RPMI7951 (cell line): ENCODE results near the gene MND1. TPM values are rescaled to one million over a fixed set of nuclear protein-coding genes. Genes with fewer than 3 reads are reported as not detected.
"Not testable (repeated sequence)": the region's sequence is repeated elsewhere in the genome, so short reads cannot be mapped to it uniquely, and the experiment has no call there.

ENCODE experiments used
- DNase-seq: peaks from one replicate; pipeline ENCODE4 v3.0.0-alpha.2; 2012; ENCODE audit warnings: low read depth
- total RNA-seq: library from RNA; depleted of rRNA; stranded (reverse); fragments of >200 nt; shearing (Covaris generic); gene quantifications from 2 replicates; pipeline ENCODE4 v1.2.3, GENCODE V29; 2014

MND1 gene
- total RNA-seq, 1 experiment from 2014 or later, result 27.2 TPM

DNA sequence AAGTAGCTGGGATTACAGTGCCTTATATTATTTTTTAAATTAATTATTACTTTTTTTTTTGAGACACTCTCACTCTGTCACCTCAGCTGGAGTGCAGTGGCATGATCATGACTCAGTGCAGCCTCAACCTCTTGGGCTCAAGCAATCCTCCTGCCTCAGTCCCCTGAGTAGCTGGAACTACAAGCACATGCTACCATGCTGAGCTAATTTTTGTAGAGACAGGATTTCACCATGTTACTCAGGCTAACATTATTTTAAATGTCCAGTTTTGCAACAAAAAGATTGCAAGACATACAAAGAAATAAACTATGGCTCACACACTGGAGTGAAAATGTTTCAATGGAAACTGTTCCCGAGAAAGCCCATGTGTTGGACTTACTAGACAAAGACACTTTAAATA is 59.2 kb downstream of the MND1 start:
- no peak for DNase-seq

DNA sequence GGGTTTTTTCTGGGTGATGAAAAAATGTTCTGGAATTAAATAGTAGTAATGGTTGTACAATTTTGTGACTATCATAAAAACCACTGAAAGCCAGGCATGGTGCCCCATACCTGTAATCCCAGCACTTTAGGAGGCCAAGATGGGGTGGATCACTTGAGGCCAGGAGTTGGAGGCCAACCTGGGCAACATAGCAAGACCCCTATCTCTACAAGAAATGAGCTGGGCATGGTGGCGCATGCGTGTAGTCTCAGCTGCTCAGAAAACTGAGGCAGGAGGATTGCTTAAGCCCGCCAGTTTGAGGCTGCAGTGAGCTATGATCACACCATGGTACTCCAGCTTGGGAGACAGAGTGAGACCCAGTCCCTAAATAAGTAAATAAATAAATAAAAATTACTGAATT is 63.4 kb downstream of the MND1 start:
- DNase-seq, result no peak

DNA sequence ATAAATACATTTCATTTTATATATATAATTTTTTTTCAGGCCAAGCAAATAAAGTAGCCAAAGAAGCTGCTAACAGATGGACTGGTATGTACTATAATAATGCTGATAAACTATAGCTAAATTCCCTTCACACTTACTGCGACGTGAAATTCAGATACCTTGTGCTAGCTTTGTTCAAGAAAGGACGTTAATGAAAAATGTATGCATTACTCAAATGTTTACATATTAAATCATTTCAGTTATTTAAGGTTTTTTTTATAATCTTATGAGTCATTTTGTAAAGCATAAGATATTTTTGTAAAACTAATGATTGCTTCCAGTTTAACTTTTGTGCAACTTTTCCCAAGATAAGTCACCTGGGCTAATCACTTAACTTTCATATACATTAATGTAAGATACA is 64.4 kb downstream of the MND1 start:
- DNase-seq, result no peak

DNA sequence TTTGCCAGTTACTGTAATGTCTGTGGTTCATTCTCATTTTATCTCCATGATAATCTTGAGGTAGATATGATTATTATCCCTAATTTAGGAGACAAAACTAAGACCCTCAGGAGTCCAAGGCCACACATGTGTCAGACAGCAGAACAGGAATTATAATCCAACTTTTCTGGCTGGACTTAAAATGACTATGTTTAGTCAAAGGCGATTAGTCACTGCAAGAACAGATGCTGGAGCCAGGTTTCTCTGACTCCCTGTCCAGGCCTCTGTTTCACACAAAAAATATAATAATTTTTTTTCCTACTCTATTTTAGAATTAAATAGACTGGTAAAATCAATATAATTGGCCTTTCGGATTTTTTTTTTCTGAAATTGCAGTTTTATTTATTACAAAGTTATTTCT is 64.9 kb downstream of the MND1 start:
- DNase-seq, result peak; percentile 55

DNA sequence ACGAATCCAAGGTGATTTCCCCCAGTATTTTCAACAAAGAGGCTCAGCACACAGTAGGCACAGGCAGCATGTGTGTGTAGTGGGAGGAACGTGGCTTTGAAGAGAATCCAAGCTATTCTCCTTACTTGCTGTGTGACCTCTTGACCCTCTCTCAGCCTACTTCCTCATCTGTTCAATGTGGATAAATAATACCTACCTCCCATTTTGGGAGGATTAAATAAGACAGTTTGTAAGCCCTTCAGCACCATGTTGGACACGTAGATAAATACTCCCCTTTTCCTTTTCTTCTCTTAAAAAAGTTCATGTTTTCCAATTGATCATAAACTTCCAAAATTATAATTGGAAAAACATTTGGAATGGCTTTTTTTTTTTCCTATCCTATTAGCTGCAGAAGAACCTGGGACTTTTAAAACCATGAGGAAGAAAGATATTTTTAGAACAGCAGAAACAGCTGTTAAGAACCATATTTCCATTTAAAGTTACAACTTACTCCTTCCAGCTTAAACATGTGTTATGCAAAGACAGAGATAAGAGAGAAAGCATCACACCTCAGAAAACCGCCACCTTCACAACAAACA is 65.5 kb downstream of the MND1 start:
- DNase-seq, result no peak

DNA sequence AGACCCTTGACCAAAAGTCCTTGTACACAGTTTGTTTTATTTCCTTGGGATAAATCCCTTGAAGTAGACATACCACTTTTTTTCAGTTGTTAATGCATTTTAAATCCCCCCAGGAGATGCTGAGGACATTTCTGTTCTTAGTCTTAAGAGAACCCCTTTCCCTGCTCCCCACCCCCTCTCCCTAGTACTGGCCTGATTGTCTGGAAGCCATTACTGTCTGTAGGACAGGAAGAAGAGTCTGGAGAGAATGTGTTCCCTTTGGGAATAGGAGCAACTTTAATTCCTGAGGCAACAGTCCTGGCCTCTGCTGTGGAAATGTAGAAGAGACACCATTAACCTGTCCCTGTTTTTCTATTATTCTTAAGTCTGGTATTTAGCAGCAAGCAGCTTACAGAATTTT is 69.4 kb downstream of the MND1 start:
- no peak for DNase-seq

DNA sequence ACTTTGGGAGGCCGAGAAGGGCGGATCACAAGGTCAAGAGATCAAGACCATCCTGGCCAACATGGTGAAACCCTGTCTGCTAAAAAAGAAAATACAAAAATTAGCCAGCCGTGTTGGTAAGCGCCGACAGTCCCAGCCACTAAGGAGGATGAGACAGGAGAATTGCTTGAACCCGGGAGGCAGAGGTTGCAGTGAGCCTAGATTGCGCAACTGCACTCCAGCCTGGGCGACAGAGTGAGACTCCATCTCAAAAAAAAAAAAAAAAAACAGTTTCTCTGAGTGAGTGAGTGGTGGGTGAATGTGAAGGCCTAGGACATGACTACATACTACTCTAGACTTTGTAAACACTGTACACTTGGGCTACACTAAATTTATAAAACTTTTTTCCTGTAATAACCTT is 72.0 kb downstream of the MND1 start:
- not testable (repeated sequence) for DNase-seq

DNA sequence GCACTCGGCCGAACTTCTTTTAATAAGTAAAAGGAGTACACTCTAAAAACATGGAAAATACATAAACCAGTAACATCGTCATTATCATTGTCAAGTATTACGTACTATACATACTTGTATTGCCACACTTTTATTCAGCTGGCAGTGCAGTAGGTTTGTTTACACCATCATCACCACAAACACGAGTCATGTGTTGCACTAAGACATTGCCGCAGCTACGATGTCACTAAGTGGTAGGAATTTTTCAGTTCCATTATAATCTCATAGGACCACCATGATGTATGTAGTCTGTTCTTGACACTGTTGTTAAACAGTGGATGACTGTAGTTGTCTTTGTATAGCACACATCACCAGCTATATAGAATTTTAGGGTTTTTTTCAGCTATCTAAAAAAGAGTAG is 73.6 kb downstream of the MND1 start:
- DNase-seq, result peak; percentile 45

DNA sequence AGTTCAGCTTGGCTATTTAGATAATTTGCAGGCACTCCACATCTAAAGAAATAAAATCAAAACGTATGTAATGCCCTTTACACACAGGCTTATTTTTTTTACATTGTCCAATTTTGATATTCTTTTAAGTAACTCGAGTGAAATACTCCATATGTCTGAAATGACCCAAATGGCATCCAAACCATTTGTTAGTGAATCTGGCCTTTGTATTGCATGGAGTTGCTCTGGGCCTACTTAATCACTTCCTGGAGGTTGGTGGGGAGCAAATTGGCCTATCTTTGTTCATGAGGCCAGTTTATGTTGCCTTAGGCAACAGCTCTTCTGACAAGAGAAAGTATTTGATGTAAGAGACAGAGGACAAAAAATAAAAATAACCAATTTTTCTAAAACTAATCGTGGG is 74.1 kb downstream of the MND1 start:
- DNase-seq, result peak; percentile 83

DNA sequence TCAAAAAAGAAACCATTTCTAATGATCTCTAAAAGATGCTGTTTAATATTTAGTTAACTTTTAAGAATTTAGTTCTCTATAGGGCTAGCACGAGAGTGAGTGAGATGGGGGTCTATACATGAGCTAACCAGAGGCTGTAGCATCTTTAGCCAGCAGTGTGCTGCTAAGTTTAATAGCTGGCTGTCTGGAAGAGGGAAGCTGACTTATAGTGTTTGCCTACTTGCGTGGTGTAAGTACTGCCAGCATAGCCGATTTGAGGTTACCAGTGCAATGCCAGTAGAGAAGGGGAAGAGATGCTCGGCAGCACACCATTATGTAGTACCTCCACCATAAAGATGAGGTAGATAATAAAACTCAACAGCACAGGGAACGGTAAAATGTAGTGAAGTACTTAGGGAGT is 74.5 kb downstream of the MND1 start:
- no peak for DNase-seq

DNA sequence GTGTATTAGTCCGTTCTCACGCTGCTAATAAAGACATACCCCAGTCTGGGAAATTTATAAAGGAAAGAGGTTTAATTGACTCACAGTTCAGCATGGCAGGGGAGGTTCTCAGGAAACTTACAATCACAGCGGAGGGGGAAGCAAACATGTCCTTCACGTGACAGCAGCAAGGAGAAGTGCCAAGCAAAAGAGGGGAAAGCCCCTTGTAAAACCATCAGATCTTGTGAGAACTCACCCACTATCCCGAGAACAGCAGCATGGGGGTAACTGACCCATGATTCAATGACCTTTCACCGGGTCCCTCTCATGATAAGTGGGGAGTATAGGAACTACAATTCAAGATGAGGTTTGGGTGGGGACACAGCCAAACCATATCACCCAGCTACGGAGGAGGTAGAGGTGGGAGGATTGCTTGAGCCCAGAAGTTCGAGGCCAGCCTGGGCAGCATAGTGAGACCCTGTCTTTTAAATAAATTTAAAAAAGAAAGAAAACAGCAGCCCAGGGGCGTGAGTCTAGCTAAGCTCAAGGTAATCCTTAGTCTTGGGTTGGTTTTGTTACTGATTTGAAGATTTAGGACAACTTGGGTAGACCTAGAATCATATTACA is 75.3 kb downstream of the MND1 start:
- DNase-seq, result peak; percentile 28

DNA sequence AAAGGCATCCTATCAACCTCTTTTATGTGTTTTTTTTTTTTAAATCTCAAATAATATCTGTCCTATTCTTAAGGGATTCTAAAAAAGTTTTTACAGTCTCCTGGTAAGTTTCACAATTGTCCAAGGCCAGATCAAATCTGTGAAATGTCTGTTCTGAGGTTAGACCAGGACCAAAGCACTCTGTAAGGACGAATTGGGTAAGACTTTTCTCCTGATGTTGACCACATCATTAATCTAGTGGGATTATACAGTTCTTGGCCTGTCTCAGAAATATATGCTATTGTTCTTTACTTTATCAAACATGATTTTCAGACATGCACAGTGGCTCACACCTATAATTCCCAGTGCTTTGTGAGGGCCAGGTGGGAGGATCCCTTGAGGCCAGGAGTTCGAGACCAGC is 75.9 kb downstream of the MND1 start:
- no peak for DNase-seq

DNA sequence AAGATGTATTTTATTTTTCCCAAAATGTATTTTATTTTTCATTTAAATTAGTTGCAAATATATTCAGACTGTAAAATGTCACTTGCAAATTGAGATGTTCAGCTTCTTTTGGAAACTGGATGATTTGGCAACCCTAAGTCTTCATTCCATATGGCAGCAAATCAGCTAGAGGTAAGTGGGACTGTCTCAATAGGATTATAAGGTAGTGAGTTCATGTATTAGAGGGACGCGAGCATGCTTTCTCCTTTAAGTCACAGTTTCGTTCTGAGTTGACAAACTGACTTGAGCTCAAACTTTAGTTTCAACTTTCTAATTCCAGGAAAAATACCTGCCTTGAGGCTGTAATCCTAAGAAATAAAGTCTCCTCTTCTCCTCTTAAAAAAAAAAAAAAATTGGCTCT is 77.5 kb downstream of the MND1 start:
- no peak for DNase-seq

DNA sequence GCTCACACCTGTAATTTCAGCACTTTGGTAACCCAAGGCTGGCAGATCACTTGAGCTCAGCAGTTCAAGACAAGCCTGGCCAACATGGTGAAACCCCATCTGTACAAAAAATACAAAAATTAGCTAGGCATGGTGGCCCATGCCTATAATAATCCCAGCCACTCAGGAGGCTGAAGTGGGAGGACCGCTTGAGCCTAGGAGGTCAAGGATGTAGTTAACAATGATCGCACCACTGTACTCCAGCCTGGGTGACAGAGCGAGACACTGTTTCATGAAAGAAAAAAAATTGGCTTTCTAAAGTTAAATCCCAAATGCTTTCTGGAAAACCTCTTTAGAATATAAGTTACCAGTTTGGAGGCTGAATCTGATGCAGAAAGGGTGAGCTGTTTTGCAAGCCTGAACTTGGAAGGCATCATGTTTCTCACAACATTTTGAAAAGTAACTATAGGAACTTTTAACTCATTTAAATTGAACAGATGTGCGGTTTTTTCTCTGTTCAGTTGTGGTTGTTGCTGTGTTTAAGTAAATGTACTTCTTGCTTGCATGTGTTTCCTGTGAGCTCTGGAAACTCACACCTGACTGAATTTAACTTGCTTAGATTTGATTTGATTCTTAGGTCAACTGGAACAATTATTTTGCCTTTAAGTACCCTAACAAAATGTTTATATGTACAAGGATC is 81.9 kb downstream of the MND1 start:
- DNase-seq, result no peak

DNA sequence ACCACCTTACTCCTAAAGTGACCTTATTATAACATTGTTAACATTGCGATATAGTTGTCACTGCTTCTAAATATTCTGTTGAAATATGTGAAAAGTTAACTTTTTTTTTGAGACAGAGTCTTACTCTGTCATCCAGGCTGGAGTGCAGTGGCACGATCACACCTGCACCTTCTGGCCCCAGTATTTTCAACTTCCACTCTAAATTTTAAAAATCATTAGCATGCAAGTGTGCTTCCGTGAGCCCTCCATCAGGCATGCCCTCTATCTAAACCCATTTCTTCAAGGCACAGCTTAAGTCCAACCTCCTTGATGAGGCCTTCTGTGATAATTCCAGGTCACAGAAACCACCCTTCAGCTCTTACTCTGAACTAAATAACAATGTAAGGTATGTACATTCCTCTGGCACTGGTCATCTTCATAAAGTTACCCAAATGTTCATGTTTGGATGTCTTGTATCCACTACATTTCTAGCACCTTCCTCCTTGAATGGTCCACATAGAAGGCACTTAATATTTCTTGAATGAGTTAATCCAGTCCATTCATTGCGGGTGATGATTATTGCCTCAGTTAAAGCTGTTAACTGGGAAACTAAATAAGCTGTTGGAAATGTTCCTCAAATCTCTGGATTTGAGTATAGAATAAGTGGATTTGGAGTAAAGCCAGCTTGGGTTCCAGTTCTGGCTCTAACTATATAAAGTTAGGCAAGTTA is 83.0 kb downstream of the MND1 start:
- no peak for DNase-seq

DNA sequence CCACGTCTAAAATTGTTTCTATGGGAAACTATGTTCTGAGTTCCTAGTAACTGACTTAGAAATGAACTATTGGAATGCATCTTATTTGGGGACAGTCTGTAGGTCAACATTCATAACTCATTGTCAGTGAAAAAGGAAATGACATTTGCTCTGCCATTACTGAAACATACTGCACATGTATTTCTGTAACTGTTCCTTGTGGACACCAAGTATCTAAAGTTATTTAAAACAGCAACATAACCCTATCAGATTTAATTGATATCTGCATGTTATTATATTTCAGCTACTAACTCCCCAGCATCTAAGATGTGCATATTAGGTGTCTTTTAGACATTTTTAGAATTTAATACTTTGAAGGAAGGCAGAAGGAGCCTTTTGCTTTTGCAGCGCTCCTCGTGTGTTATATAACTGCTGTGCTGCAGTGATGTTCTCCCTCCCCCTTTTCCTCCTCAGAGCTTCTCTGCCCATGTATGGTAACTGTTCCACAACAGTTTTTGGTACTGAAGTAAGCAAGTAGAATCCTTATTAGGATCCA is 84.5 kb downstream of the MND1 start:
- DNase-seq, result no peak

DNA sequence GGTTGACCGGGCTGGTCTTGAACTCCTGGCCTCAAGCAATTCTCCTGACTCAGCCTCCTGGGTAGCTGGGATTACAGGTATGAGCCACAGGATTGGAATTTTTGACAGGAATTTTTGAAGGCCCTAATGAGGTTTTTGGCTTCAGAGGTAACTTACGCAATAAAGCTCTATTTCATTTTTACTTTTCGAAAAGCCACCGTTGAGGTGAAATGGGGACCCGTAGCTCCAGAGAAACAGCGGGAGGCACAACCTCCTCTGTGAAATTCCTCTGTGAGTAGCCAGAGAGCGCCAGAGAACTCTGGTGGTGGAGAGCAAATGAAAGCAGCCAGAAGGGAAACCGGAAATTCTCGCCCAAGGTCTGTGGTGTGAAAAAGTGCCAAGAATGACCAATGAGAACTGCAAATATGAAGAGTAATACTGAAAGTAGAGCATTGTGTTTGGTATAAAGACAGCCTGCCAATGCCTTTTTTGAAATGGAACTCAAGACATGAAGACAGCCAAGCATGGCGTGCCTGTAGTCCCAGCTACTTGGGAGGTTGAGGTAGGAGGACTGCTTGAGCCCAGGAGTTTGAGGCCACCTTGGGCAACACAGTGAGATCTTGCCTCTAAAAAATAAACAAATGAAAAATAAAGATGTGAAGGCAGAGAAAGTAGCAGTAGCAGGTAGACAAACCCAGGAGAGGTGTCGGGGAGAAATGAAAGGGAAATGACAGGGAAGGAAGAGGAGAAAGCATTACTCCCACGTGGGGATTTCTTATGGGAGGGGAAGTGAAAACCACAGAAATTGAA is 88.7 kb downstream of the MND1 start:
- DNase-seq, result peak; percentile 92

DNA sequence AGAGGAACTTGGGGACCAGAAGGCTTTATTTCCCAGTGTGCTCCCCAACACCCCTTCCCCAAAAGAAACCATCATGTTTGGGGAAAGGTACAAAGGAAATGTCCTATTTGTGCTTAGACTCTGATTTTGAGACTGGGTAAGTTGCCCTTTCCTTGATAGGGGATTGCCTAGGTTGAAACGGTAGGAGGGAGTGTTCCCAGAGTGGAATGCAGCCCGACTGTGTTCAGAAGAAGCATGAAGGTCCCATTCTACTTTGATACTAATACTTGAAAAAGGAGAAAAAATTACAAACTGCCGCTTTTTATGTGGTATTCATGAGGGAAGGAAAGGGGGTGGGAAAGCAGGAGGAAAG is 89.2 kb downstream of the MND1 start:
- DNase-seq, result no peak

DNA sequence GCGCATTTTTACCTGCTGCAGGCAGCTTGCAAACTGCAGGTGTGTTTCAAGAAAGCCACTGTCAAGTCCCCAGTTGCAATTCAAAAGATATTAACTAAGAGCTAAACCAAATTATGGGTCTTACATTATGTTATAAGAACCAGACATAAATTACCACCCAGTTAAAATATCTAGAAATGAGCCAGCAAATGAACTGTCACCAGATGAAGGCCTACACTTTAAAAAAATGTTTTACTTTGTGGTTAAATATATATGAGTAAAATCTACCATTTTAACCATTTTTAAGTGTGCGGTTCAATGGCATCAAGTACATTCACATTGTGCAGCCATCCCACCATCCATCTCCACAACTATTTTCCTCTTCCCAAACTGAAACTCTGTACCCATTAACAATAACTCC is 89.7 kb downstream of the MND1 start:
- no peak for DNase-seq

DNA sequence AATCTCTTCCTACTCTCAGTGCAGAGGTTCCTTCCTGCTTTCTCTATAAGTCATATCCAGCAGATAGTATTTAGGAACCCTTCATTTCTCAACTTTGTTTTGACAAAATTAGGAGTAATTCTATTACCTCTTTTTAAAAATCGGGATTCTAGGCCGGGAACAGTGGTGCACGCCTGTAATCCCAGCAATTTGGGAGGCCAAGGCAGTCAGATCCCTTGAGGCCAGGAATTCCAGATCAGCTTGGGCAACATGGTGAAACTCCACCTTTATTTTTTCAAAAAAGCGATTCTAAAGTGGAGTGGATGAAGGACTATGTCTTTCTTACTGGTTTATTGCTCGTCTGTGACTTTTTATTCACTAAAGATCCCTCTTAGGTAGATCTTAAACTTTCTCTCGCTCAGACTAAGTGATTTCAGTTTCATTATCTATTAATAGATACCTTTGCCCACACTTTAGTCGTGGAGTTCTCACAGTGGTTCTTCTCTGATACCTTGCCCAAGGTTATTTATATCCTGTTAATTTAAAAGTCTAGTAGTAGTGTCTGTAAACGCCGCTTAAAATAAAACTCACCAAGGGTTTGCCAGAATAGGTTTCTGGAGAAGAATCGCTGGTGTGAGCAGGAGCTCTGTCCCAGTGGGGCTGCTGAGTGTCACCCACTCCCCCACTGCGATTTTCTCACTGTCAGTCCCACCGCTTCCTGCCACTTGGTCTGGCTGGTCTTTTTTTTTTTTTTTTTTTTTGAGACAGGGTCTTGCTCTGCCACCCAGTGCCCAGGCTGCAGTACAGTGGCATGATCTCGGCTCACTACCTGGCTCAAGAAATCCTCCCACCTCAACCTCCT is 94.6 kb downstream of the MND1 start:
- DNase-seq, result peak; percentile 5

DNA sequence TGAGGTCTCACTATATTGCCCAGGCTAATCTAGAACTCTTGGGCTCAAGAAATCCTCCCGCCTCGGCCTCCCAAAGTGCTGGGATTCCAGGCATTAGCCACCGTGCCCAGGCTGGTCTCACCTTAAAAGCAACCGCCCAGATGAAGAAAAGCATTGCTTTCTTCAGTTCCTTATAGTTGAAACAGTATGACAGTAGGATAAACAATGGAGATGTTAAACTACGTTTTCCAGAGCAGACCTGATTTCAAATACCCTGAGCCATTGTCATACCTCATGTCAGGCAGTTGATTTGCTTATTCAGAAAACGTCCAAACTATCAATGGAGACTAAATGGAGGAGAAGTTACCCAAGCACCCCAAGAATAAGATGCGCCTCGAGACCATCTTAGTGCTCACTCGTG is 95.3 kb downstream of the MND1 start:
- DNase-seq, result no peak
